Glomerular endothelial cell (primary cell): Measurements from ENCODE around the gene HRNR. TPM values are rescaled to one million over a fixed set of nuclear protein-coding genes. Genes with fewer than 3 reads are reported as not detected.

ENCODE experiments used
- DNase-seq: peaks from one replicate; pipeline ENCODE4 v3.0.0-alpha.2; 2011; ENCODE audit warnings: low read depth, low spot score; ENCODE audit errors: extremely low read depth
- total RNA-seq: library from RNA; depleted of rRNA; stranded (reverse); fragments of >200 nt; gene quantifications from 2 replicates; pipeline ENCODE4 v1.2.3, GENCODE V29; 2015

HRNR gene
- total RNA-seq, 1 donor from 2014 or later, result not detected

DNA sequence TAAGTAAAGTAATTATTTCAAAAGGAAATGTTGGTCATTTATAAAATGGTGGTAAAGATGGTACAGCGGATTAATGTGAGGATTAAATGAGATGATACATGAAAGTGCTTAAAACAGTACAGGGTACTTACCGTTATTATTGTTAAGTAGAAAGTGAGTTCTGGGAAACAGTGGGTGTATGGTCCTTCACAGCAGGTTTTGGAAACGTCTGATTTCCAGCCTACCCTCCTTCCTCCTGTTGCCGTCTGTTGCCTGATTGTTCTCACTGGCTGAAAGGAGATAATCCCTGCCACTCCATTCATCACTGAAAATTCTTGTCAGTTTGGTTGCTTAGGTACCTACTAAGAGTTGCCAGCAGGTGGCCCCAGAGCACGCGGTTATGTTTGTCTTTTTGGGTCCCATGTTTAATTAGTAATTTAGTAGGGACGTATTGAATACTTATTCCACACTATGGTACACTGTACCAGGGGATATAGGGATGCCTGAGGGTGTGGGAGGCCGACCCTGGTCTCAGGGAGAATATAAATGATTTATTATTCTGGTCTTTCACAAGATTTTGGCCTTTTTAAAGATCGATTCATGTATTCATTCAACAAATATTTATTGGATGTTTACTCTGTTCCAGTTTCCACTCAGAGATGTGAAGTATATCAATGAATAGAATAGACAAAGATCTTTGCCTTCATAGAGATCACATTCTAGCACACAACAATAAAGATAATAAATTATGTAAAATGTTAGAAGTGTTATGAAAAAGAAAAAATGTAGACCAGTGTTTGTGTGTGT, 34.1 kb downstream of the HRNR start:
- peak; percentile 41 for DNase-seq

GRCh38 chr1:152188673-152189591, 35.1 kb downstream of the HRNR start:
- DNase-seq, result peak; percentile 20

GRCh38 chr1:152186556-152187285, 37.3 kb downstream of the HRNR start:
- no peak for DNase-seq

- DNase-seq, result peak; percentile 25
Measured at GRCh38 chr1:152185544-152186391, 38.2 kb downstream of the HRNR start.

DNA sequence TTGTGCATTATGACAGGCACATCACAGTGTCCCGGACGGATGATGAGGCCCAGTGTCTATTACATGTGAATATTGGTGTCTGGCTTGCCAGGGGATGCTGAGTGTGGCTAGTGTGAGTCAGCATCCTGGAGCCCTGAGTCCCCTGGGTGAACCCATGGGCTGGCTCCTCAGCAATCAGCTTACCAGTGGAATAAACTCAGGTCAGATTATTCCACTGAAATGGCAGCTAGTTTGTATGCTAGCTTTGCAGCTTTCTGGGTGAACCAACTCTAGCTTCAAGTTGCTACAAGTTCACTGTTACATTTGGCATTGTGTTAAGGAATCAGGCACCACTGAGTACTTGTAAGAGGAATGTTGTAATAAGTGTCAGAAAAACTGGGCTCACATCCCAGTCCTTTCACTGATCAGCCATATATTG, 41.0 kb downstream of the HRNR start:
- DNase-seq, result no peak

- DNase-seq, result no peak
Measured at GRCh38 chr1:152182431-152182830, 41.6 kb downstream of the HRNR start.

DNA sequence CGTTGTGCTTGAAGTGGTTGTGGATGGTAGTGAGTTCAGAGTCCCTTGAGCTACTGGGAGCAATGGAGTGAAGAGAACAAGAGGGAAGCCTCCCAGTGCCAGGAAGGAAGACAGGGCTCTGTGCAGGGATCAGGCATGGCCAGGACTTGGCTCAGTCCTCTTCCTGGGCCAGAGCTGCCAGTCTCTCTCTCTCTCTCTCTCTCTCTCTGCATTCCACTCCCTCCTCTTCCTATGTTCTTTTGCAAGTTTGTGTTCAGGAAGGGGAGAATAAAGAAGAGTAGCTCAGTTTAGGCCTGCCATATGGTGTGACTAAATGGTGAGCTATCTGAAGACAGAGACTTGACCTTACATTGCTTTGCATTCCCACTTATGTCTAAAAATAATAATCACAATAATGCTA, 44.4 kb downstream of the HRNR start:
- DNase-seq, result no peak

DNA sequence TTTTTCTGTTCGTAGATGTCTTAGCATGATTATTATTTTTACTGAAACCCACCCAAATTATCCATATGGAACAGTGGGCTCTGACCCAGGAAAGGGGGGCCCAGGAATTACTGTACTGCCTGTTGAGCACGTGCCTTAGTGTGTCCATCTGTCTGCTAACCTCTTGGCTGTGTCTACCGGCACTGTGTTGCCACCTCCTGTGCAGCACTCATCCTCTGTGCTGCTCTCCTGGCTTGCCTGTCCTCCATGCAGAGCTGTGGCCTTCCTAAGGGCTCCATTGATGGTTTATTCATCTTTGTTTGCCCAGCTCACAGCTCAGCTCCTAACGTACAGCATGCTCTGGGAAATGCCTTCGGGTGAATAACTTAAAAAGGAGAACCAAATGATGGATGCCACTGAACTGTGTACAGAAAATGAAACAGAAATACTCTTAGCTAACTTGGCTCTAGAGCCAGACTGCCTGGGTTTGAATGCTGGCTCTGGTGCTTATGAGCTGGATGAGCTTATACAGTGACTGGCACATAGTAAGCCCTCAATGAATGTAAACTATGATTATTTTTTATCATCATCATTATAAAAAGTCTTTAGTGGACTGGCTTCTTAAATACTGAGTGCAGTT, 53.6 kb downstream of the HRNR start:
- DNase-seq, result no peak

DNA sequence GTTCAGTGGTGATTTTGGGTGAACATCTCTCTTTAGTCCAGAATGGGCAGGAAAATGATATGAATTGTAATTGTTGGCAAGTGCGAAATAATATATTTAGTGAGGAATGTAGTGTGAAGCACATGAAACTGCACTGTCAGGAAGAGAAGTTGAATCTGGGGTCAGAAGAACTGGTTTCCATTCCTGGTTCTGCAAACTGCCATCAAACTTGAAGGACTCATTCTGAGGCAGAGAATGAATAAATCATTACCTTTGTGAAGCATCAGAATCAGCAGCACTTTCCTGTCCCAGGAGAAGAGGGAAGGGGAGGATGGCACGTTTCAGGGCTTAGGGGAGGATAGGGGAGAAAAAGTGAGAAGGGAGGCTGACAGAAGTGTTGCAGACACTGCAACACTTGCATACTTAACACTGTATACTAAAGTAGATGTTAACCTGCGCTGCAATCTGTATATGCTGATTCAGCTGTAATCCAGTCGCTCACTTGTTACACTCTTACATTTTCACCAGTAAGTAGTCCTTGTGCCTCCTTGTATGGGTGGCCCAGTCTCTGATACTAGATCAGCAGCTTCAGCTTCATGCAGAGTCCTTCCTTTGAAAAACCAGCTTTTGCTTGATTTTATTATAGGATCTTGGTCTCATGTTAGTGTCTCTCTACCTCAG, 54.5 kb downstream of the HRNR start:
- no peak for DNase-seq

DNA sequence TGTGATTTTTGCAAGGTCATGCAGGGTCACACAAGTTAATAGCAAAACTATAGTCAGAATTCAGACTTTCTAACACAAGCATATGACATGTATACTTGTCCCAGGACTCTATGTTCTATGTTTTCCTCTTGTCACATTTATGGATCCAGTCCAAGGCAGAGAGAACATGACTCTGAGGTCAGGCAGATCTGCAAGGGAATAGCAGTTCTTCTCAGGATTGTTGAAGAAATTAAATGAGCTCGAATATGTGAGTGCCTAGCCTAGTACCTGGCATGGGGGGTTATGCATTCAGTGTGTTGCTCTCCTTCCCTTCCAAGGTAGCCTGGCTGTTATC, 55.5 kb downstream of the HRNR start:
- no peak for DNase-seq

- DNase-seq, result no peak
Measured at GRCh38 chr1:152167835-152168534, 56.0 kb downstream of the HRNR start.

DNA sequence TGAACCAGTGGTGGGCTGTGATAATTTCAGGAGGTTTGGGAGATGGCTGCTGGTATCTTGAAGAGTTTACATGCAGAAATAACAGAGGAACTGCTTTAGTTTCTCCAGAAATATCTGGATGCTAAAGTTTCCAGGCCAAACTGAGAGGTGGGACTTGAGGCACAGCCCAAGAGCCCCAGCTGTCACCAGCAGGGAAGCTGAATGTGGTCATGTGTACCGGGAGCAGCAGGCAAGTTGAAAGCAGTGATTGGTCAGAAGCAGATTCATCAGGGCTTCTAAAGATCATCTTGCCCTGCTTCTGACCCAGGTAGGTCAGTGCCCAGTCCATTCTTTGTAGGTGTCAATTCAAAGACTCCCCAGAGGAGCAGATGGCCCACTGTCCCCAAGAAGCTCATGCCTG, 57.0 kb downstream of the HRNR start:
- DNase-seq, result no peak

GRCh38 chr1:152165286-152166077, 58.5 kb downstream of the HRNR start:
- DNase-seq, result no peak

DNA sequence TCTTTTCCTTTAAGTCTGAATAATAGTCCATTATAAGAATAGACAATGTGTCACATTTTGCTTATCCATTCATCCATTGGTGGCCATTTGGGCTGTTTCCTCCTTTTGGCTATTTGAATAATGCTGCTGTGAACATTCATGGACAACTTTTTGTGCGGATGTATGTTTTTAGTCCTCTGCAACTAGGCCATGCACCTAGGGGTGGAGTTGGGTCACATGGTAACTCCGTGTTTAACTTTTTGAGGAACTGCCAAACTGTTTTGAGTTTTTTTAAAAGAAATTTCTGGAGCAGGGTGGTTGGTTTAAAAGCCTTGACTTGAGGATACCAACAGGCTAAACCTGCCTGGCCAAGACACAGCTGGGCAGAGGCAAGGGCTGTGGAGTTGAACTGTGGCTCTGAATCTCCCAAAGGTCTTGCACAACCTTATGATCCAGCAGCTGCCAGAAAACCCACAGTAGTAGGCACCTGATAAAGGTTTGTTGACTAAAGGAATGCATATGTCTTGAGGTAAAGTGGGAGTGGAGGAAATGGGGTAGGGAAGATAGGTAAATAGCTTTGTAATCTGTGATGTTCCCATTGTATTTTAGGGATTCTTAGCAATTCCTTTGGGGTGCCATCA, 59.4 kb downstream of the HRNR start:
- DNase-seq, result no peak

GRCh38 chr1:152162792-152163463, 61.1 kb downstream of the HRNR start:
- no peak for DNase-seq
